Heart right ventricle (tissue), 16 donors: ENCODE measurements around the gene IGF2BP3. TPM values are rescaled to one million over a fixed set of nuclear protein-coding genes. Genes with fewer than 3 reads are reported as not detected.

ENCODE experiments used
- ATAC-seq, 8 donors: fragments of 200-7000 bp; cut with Tn5 transposase; one replicate each; pipeline ENCODE4 v1.9.1; 2020; ENCODE audit warnings: mild to moderate bottlenecking in 8 of 8, moderate library complexity in 8 of 8, moderate number of reproducible peaks in 1 of 8
- DNase-seq, 2 donors: peaks; one replicate each; pipeline ENCODE4 v3.0.0-alpha.2; 2020
- H3K27ac ChIP-seq, 10 donors: fragments of 200-600 bp; sonication (generic) in 2 of 10; one replicate each; pipeline versions ENCODE4 v1.5.0 to v1.8.0; 2020 to 2022; ENCODE audit warnings: mild to moderate bottlenecking in 3 of 10
- H3K27me3 ChIP-seq, 7 donors: fragments of 200-600 bp; one replicate each; pipeline ENCODE4 v1.8.0; 2021 to 2022; ENCODE audit warnings: mild to moderate bottlenecking in 2 of 7
- H3K36me3 ChIP-seq, 9 donors: fragments of 200-600 bp; sonication (generic) in 1 of 9; one replicate each; pipeline versions ENCODE4 v1.5.0 to v1.8.0; 2020 to 2022; ENCODE audit warnings: mild to moderate bottlenecking in 2 of 9
- H3K4me1 ChIP-seq, 9 donors: fragments of 200-600 bp; sonication (generic) in 1 of 9; one replicate each; pipeline versions ENCODE4 v1.5.0 to v1.8.0; 2020 to 2022; ENCODE audit warnings: mild to moderate bottlenecking in 4 of 9
- H3K4me3 ChIP-seq, 10 donors: fragments of 200-600 bp; sonication (generic) in 2 of 10; one replicate each; pipeline versions ENCODE4 v1.5.0 to v1.8.0; 2020 to 2022; ENCODE audit warnings: mild to moderate bottlenecking in 7 of 10, moderate library complexity in 2 of 10
- H3K9me3 ChIP-seq, 11 donors: fragments of 200-600 bp in 10 of 11; sonication (generic) in 2 of 11; one replicate each; pipeline versions ENCODE4 v1.5.0 to v1.8.0; 2013 to 2022; ENCODE audit warnings: mild to moderate bottlenecking in 2 of 11, control low read depth in 1 of 11, moderate library complexity in 1 of 11
- CTCF ChIP-seq, 9 donors: fragments of 200-600 bp; sonication (generic) in 2 of 9; IDR thresholded peaks; one replicate each; pipeline versions ENCODE4 v1.5.0 to v1.8.0; 2021 to 2022; ENCODE audit warnings: antibody characterized with exemption in 9 of 9, mild to moderate bottlenecking in 5 of 9, moderate library complexity in 1 of 9
- WGBS, 2 donors: extraction: QIAGEN DNeasy Blood & Tissue Kit; methylation state at CpG; one replicate each; pipeline ENCODE4 v1.1.7; 2013; ENCODE audit warnings: inconsistent platforms in 1 of 2; 5-methylcytosine and 5-hydroxymethylcytosine counted together
- intact Hi-C, 10 donors: fragments of 100-400 bp; cut with DNase I; formaldehyde crosslinking; loops; one replicate each; pipeline versions ENCODE4 v1.11.1 to v1.14.2; 2022
- polyA plus RNA-seq, 2 donors: library from polyadenylated mRNA; stranded (reverse); fragments of 200-250 nt; gene quantifications; one replicate each; pipeline ENCODE4 v1.2.3, GENCODE V29; 2013
- total RNA-seq, 10 donors: library from RNA; stranded (reverse); fragmentation: NEBNext Ultra II Directional in 3 of 10; extraction: Animal tissue kit (Norgen Biotek cat#: 25700) in 3 of 10; gene quantifications; one replicate each; pipeline versions ENCODE4 v1.2.1 to v1.2.4, GENCODE V29; 2021 to 2023
- donor health status: Arrhythmogenic right ventricular cardiomyopathy.
- donor health status: ischemic (EF 13 %, LVEDD 7.1; RV severe dilation, severe dysfunction).
- donor health status: healthy with polysubstance abuse.
- donor health status: DM: no; HTN: yes; CAD: no.
- donor health status: DM: no; HTN: no; CAD: no.
- donor health status: ischemic (EF 25% LVEDD 6.9; RV normal size, moderate dysfunction).
- donor health status: ischemic (EF 25% LVEDD 5.7; RV mildly dilated, moderate dysfunction).
- donor health status: healthy.
- donor health status: DM: yes; HTN: yes; CAD: no.
- donor health status: Ischemic cardiomyopathy.
- donor health status: ischemic (EF 35%, LVEDD 5.7; RV mildly dilated, moderate dysfunction).
- donor health status: nonischemic (EF 11% LVEDD 7.7; RV severe dilation, severe dysfunction).
- donor health status: DM: yes; HTN: yes; CAD: no.
- donor health status: PGD.
- donor health status: ischemic (EF 29% LVEDD 5.4; RV normal size, mild dysfunction).
- donor health status: nonischemic (EF 23%, LVEDD 6.1; RV moderate dilation, normal function).

Gene IGF2BP3
- total and polyA plus RNA-seq, 12 donors: 0.16 to 0.60 (median 0.34) TPM; not detected in 8

- intact Hi-C loops: loop anchor here in 1 of 10 donors (10.0 kb wide), 1 partner anchor 190 kb away; no protein-coding TSS in a partner anchor
These were observed 175.5 kb downstream of the IGF2BP3 start for GRCh38 chr7:23294549-23295400.

GRCh38 chr7:23293500-23294073, 176.7 kb downstream of the IGF2BP3 start:
- intact Hi-C loops: loop anchor here in 1 of 10 donors (10.0 kb wide), 1 partner anchor 191 kb away; no protein-coding TSS in a partner anchor
- ATAC-seq (no peak), DNase-seq (no peak)
- 85 to 86% methylated on average over 12 of the region's 12 CpGs for WGBS, 2 donors
- no peak for TF ChIP-seq CTCF (IDR thresholded peaks at IDR 0.05)
- no peak overlapping the region for H3K27ac ChIP-seq
- peaks cover 0 to 10% (median 0%) of the 10 kb centered on the region in 7 donors for H3K27me3 ChIP-seq
- H3K9me3 ChIP-seq: no peaks in the 10 kb centered on the region
- no peak overlapping the region for H3K4me3 ChIP-seq
- H3K36me3 ChIP-seq: no peaks in the 10 kb centered on the region
- peaks cover 0 to 8% (median 6%) of the 10 kb centered on the region in 9 donors for H3K4me1 ChIP-seq

More at GRCh38 chr7:23294549-23295400, 175.5 kb downstream of the IGF2BP3 start:
- no peak for TF ChIP-seq CTCF (IDR thresholded peaks at IDR 0.05)
- DNase-seq (no peak), ATAC-seq (no peak)
- H3K27me3 ChIP-seq: peaks cover 0 to 10% (median 0%) of the 10 kb centered on the region in 7 donors
- H3K9me3 ChIP-seq: no peaks in the 10 kb centered on the region
- H3K36me3 ChIP-seq: no peaks in the 10 kb centered on the region
- H3K4me1 ChIP-seq: peaks cover 0 to 12% (median 10%) of the 10 kb centered on the region in 9 donors
- no peak overlapping the region for H3K27ac ChIP-seq
- H3K4me3 ChIP-seq: no peak overlapping the region
- whole genome bisulfite sequencing, 2 donors: 85 to 90% methylated on average over 6 of the region's 6 CpGs

- Histone ChIP-seq H3K27me3 (peaks cover 0 to 10% (median 0%) of the 10 kb centered on the region in 7 donors), H3K4me3 (no peak overlapping the region), H3K9me3 (no peaks in the 10 kb centered on the region), H3K36me3 (no peaks in the 10 kb centered on the region), H3K27ac (no peak overlapping the region), H3K4me1 (no peaks in the 10 kb centered on the region)
- TF ChIP-seq CTCF (IDR thresholded peaks at IDR 0.05): no peak
- ATAC-seq (no peak), DNase-seq (no peak)
- intact Hi-C loops: loop anchor here in 1 of 10 donors (10.0 kb wide), 1 partner anchor 192 kb away; no protein-coding TSS in a partner anchor
- WGBS, 2 donors: 90 to 93% methylated on average over 4 of the region's 4 CpGs
These were observed 177.7 kb downstream of the IGF2BP3 start for GRCh38 chr7:23292623-23293022.

GRCh38 chr7:23291957-23292560, 178.2 kb downstream of the IGF2BP3 start:
- peaks cover 0 to 10% (median 0%) of the 10 kb centered on the region in 7 donors for H3K27me3 ChIP-seq
- ATAC-seq: peak in 2 of 8 donors; percentile 43 to 50
- DNase-seq: no peak
- WGBS, 2 donors: 63 to 71% methylated on average over 3 of the region's 3 CpGs
- intact Hi-C loops: loop anchor here in 1 of 10 donors (10.0 kb wide), 1 partner anchor 193 kb away; no protein-coding TSS in a partner anchor
- H3K27ac ChIP-seq: no peak overlapping the region
- no peaks in the 10 kb centered on the region for H3K36me3 ChIP-seq
- no peaks in the 10 kb centered on the region for H3K9me3 ChIP-seq
- H3K4me3 ChIP-seq: no peak overlapping the region
- TF ChIP-seq CTCF (IDR thresholded peaks at IDR 0.05): no peak
- no peaks in the 10 kb centered on the region for H3K4me1 ChIP-seq
